HG02852 (cell line): Measurements from ENCODE around the gene FCER1G.

Experiments used
- ATAC-seq: cut with Tn5 transposase; IDR thresholded peaks from one replicate; pipeline ENCODE4 v1.9.1; 2021; ENCODE audit warnings: mild to moderate bottlenecking, moderate library complexity; ENCODE audit not compliant: unreplicated experiment

The FCER1G gene

DNA sequence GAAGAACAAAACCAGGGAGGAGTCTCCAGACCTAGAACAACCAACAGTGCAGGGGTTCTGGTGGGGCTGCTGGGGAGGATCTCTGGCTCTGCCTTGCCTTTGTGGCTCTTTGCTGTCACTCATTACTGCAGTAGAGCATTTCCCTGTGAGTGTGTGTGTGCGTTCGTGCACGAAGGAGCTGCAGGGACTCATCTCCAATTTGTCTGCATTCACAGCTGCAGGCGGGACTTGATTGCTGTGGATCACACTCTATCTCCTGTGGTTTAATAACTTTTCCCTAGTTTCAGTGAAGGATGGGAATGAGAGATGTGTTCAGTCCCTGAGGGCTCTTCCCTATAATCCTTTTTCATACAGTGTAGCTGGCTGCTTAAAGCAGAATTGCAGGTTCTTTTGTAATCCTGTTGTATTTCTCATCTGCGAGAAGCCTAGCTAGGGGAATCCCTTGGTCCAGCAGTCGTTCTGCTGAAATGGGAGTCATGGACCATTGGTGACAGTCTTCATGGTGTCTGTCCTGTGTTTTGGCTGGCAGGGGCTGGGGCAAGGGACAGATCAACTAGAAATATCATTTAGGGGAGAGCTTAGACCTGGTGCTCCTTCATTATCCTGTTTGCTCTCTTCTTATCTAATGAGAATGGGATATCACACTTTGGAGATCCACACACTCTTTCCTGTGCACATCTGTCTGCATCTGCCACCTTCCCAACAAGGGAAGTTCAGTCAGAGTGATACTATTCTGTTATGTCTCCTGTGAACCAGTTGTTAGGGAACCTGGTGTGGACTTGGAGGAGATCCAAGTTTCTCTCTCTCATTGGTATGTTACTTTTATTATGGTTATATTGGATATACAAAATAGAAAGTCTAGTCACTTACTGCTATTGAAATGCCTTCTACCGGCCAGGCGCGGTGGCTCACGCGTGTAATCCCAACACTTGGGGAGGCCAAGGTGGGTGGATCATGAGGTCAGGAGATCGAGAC, 46.5 kb downstream of the FCER1G start:
- no peak for ATAC-seq

DNA sequence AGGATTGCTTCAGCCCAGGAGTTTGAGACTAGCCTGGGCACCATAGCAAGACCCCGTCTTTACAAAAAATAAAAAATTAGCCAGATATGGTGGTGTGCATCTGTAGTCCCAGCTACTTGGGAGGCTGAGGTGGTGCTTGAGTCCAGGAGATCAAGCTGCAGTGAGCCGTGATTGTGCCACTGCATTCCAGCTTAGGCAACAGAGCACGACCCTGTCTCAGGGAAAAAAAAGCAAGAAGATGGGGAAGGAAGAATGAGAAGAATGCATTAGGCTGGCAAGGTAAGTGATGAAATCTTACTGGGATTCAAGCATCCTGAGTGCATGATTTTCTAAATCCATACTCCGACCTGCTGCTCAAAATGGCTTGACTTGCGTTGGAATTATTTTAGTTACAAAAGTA, 50.2 kb downstream of the FCER1G start:
- no peak for ATAC-seq

DNA sequence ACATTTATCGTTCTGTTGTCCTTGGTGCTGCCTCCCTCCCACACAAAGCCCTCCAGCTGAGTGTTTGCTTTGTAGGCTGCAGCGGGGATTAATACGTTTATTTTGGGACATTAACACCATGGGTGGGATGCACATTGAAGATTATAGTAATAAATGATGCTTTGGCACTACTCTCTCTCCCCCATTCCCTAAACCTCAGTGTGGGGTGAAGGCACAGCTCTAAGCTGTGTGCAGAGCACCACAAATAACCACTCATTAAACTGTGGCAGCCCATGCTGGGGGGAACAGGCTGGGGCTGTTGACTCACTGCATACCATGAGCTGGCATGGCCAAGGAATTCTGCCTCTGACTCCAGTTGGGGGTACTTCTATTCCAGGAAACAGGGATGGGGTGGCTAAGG, 51.1 kb downstream of the FCER1G start:
- ATAC-seq, result no peak

DNA sequence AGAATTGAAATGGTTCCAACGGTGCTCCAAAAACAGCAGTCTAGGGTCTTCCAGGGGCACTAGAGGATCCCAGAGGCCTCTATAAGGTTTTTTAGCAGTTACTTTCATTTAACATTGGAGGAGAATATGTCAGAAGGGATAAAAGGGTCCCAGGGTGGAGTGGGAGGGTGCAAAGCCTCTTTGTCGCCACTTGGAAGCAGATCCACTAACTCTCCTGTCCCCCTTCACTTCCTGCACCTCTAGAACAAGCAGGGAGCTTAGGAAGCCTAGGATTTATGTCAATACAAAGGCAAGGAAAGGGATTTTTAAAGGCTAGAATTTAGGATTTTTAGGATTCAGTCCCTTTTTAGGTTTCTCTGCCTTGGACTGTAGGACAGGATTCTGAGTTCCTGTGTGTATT, 51.7 kb downstream of the FCER1G start:
- no peak for ATAC-seq

DNA sequence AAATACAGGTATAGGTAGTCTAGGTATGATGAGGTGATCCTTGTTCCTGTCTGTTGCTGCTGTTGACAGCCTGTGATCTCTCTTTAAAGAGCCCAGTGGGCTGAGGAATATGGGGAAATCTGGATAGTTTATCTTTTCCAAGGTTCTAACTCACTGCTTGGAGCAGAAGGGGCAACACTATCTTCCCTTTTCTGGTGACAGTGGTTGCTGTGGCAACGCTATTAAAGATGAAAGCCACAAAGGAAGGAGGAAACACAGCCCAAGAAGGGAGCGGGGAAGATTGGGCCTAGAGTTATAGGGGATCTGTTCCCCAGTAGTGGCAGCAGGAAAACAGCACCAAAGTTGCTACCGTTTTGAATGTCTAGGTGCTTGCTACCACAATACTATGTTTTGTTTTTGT, 52.2 kb downstream of the FCER1G start:
- no peak for ATAC-seq
